ENCODE measurements around the gene PRKN. TPM values are rescaled to one million over a fixed set of nuclear protein-coding genes. Genes with fewer than 3 reads are reported as not detected.

PRKN gene
- total and polyA plus RNA-seq, 2 experiments from 2014 or later = 0.10 to 0.84 TPM

DNA sequence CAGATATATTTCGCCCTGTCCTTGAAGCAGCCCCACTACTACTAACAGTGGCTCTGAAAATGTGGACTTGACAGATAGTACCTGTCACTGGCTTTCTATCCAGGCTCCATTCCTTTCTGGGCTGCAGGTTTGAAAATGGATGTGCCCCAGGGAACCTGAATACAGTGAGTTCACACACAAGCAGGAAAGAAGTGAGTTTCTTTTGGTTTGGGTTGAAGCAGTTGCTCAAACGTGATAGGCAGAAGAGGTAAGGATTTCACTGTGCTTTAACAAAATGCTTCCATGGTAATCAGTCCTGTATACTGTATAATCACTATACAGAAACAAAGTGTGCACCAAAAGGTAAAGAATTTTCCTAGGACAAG lies 382.9 kb downstream of the PRKN start (continued):
- TF ChIP-seq, protein P1, sequence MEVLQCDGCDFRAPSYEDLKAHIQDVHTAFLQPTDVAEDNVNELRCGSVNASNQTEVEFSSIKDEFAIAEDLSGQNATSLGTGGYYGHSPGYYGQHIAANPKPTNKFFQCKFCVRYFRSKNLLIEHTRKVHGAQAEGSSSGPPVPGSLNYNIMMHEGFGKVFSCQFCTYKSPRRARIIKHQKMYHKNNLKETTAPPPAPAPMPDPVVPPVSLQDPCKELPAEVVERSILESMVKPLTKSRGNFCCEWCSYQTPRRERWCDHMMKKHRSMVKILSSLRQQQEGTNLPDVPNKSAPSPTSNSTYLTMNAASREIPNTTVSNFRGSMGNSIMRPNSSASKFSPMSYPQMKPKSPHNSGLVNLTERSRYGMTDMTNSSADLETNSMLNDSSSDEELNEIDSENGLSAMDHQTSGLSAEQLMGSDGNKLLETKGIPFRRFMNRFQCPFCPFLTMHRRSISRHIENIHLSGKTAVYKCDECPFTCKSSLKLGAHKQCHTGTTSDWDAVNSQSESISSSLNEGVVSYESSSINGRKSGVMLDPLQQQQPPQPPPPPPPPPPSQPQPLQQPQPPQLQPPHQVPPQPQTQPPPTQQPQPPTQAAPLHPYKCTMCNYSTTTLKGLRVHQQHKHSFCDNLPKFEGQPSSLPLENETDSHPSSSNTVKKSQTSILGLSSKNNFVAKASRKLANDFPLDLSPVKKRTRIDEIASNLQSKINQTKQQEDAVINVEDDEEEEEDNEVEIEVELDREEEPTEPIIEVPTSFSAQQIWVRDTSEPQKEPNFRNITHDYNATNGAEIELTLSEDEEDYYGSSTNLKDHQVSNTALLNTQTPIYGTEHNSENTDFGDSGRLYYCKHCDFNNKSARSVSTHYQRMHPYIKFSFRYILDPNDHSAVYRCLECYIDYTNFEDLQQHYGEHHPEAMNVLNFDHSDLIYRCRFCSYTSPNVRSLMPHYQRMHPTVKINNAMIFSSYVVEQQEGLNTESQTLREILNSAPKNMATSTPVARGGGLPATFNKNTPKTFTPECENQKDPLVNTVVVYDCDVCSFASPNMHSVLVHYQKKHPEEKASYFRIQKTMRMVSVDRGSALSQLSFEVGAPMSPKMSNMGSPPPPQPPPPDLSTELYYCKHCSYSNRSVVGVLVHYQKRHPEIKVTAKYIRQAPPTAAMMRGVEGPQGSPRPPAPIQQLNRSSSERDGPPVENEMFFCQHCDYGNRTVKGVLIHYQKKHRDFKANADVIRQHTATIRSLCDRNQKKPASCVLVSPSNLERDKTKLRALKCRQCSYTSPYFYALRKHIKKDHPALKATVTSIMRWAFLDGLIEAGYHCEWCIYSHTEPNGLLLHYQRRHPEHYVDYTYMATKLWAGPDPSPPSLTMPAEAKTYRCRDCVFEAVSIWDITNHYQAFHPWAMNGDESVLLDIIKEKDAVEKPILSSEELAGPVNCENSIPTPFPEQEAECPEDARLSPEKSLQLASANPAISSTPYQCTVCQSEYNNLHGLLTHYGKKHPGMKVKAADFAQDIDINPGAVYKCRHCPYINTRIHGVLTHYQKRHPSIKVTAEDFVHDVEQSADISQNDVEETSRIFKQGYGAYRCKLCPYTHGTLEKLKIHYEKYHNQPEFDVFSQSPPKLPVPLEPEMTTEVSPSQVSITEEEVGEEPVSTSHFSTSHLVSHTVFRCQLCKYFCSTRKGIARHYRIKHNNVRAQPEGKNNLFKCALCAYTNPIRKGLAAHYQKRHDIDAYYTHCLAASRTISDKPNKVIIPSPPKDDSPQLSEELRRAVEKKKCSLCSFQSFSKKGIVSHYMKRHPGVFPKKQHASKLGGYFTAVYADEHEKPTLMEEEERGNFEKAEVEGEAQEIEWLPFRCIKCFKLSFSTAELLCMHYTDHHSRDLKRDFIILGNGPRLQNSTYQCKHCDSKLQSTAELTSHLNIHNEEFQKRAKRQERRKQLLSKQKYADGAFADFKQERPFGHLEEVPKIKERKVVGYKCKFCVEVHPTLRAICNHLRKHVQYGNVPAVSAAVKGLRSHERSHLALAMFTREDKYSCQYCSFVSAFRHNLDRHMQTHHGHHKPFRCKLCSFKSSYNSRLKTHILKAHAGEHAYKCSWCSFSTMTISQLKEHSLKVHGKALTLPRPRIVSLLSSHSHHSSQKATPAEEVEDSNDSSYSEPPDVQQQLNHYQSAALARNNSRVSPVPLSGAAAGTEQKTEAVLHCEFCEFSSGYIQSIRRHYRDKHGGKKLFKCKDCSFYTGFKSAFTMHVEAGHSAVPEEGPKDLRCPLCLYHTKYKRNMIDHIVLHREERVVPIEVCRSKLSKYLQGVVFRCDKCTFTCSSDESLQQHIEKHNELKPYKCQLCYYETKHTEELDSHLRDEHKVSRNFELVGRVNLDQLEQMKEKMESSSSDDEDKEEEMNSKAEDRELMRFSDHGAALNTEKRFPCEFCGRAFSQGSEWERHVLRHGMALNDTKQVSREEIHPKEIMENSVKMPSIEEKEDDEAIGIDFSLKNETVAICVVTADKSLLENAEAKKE (CRISPR knock-in tag; IDR thresholded peaks at IDR 0.05) = no peak
- TF ChIP-seq EZH2phosphoT487 (IDR thresholded peaks at IDR 0.05; ENCODE audit: unreplicated experiment) (no peak), ZNF331 (CRISPR knock-in tag; IDR thresholded peaks at IDR 0.05; ENCODE audit: low read depth) (no peak)

DNA sequence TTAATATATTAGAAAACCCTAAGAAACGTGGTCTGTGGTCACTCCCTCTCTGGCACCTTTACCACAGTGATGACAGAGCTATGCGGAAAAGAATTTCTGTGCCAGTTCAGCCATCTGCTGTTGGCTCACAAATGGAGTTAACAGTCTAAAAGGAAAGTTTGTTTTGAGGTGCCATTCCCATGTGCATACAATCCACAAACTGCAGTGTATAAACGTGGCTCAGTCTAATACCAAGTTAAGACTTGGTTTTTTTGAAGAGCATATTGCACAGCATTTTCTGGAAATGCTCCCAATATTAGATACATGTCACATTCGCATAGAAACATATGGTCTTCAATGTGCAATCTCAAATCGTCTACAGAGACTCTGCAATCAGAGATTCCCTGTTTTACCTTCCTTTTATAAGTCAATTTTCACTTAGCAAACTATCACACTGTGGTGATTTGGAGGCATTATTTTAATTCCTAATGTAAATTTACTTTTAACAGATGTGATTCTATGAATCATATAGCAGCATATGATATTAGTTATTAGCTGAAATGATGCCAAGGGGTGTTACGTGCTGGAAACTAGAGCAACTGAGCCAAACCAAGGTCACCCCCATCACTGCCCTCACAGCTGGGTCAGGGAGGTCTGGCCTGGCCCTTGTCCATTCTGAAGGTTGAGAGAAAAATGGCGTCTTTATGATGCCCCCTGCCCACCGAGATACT lies 383.5 kb downstream of the PRKN start:
- no peaks in the 10 kb centered on the region for H3K79me2 ChIP-seq (replicated peaks; ENCODE audit: insufficient read depth)
- H3F3A ChIP-seq (replicated peaks; ENCODE audit: low read depth) = no peaks in the 10 kb centered on the region
- no peak overlapping the region for H2AFZ ChIP-seq
- Mint-ChIP-seq H3K9me3 (peaks cover 9% of the 10 kb centered on the region; the same call in 2 of the 3 replicates), H3K4me3 (no peak overlapping the region), H3K27me3 (ENCODE audit: insufficient read depth, low read depth, poor library complexity) (no peaks in the 10 kb centered on the region), H3K27ac (no peak overlapping the region), H3K4me1 (peaks cover 16% of the 10 kb centered on the region), H3K36me3 (ENCODE audit: low read depth) (no peaks in the 10 kb centered on the region)
- H3K36me3 ChIP-seq (ENCODE audit: insufficient read depth) = no peaks in the 10 kb centered on the region
- H3K27me3 ChIP-seq (ENCODE audit: insufficient read depth) = no peaks in the 10 kb centered on the region
- peaks cover 10% of the 10 kb centered on the region for H3K4me1 ChIP-seq (ENCODE audit: insufficient read depth)
- no peaks in the 10 kb centered on the region for H3K9me2 ChIP-seq (ENCODE audit: insufficient read depth)
- H3K4me2 ChIP-seq = no peak overlapping the region
- no peak overlapping the region for H3K4me3 ChIP-seq
- no peak for DNase-seq (ENCODE audit: low spot score)
- ATAC-seq = no peak
- no peak overlapping the region for H3K27ac ChIP-seq (ENCODE audit: low read depth)
- H4K20me1 ChIP-seq (replicated peaks; ENCODE audit: insufficient read depth) = no peaks in the 10 kb centered on the region
- TF ChIP-seq EZH2 (IDR thresholded peaks at IDR 0.05; ENCODE audit: low read depth, unreplicated experiment) (no peak), NANOG (IDR thresholded peaks at IDR 0.05; ENCODE audit: borderline replicate concordance) (no peak), CREB1 (CRISPR knock-in tag; IDR thresholded peaks at IDR 0.05; ENCODE audit: low read depth) (no peak), STAT1 (IDR thresholded peaks at IDR 0.05; ENCODE audit: unreplicated experiment) (no peak), ZNF331 (CRISPR knock-in tag; IDR thresholded peaks at IDR 0.05; ENCODE audit: low read depth) (no peak), ZNF114 (CRISPR knock-in tag; IDR thresholded peaks at IDR 0.05) (no peak), JUNB (IDR thresholded peaks at IDR 0.05; ENCODE audit: unreplicated experiment) (no peak), EZH2phosphoT487 (IDR thresholded peaks at IDR 0.05; ENCODE audit: unreplicated experiment) (no peak)
- TF ChIP-seq, protein P1 (CRISPR knock-in tag; IDR thresholded peaks at IDR 0.05) = no peak

Data from GM23338 (cell line).